ENCODE data around the gene PRKCB.
"Not testable (repeated sequence)": the region's sequence is repeated elsewhere in the genome, so short reads cannot be mapped to it uniquely, and the experiment has no call there.

The PRKCB gene

GRCh38 chr16:24023621-24024020 is 187.8 kb downstream of the PRKCB start:
- Histone ChIP-seq H3K27me3 (ENCODE audit: control insufficient read depth, insufficient read depth, low read length) (no peaks in the 10 kb centered on the region), H3K4me2 (ENCODE audit: low read length) (no peak overlapping the region), H3K79me2 (no peaks in the 10 kb centered on the region), H3K9me3 (ENCODE audit: control insufficient read depth, low read length) (no peaks in the 10 kb centered on the region), H3K4me1 (no peaks in the 10 kb centered on the region), H3K36me3 (ENCODE audit: control insufficient read depth, insufficient read depth, low read length) (no peaks in the 10 kb centered on the region), H2AFZ (no peak overlapping the region), H3K27ac (no peak overlapping the region), H3K4me3 (ENCODE audit: low read depth, low read length) (no peak overlapping the region), H3K9ac (no peak overlapping the region)
- TF ChIP-seq CTCF (IDR thresholded peaks at IDR 0.05) = no peak

DNA sequence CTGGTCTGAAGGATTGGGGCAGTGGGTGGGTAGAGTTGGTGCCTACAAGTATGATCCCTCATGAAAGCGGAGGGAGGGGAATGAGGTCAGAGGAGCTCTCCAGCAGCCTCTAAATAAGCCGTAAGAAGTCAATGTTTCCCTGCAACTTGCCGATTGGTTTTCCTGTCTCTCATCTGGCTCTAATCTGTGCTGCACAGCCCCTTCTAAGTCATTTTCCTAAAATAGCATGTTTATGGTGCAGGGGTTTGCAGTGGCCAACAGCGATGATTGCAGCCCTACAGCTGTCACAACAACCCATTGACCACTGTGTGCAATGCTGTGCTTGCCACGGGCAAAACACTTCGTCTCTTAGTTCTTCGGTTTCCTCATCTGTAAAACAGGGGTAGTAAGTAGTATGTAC is 189.2 kb downstream of the PRKCB start:
- no peaks in the 10 kb centered on the region for H3K4me1 ChIP-seq
- no peak overlapping the region for H3K4me2 ChIP-seq (ENCODE audit: low read length)
- no peak overlapping the region for H3K4me3 ChIP-seq (ENCODE audit: low read depth, low read length)
- no peak overlapping the region for H3K9ac ChIP-seq
- H2AFZ ChIP-seq = no peak overlapping the region
- no peaks in the 10 kb centered on the region for H3K36me3 ChIP-seq (ENCODE audit: control insufficient read depth, insufficient read depth, low read length)
- no peak overlapping the region for H3K27ac ChIP-seq
- no peaks in the 10 kb centered on the region for H3K27me3 ChIP-seq (ENCODE audit: control insufficient read depth, insufficient read depth, low read length)
- no peaks in the 10 kb centered on the region for H3K9me3 ChIP-seq (ENCODE audit: control insufficient read depth, low read length)
- no peak for TF ChIP-seq CTCF (IDR thresholded peaks at IDR 0.05)
- H3K79me2 ChIP-seq = no peaks in the 10 kb centered on the region

- no peak for TF ChIP-seq CTCF (IDR thresholded peaks at IDR 0.05)
- H3K4me2 ChIP-seq (ENCODE audit: low read length) = no peak overlapping the region
- H3K79me2 ChIP-seq = no peaks in the 10 kb centered on the region
- H3K9me3 ChIP-seq (ENCODE audit: control insufficient read depth, low read length) = no peaks in the 10 kb centered on the region
- H3K4me3 ChIP-seq (ENCODE audit: low read depth, low read length) = no peak overlapping the region
- H3K27me3 ChIP-seq (ENCODE audit: control insufficient read depth, insufficient read depth, low read length) = no peaks in the 10 kb centered on the region
- H2AFZ ChIP-seq = no peak overlapping the region
- no peaks in the 10 kb centered on the region for H3K36me3 ChIP-seq (ENCODE audit: control insufficient read depth, insufficient read depth, low read length)
- no peaks in the 10 kb centered on the region for H3K4me1 ChIP-seq
- H3K27ac ChIP-seq = no peak overlapping the region
- no peak overlapping the region for H3K9ac ChIP-seq
Observed at GRCh38 chr16:24027466-24027865, 191.7 kb downstream of the PRKCB start.

- not testable (repeated sequence) for H3K36me3 ChIP-seq (ENCODE audit: control insufficient read depth, insufficient read depth, low read length); H3K9me3 ChIP-seq (ENCODE audit: control insufficient read depth, low read length); H3K9ac ChIP-seq; H3K27ac ChIP-seq; H3K4me3 ChIP-seq (ENCODE audit: low read depth, low read length); H3K4me1 ChIP-seq; H3K79me2 ChIP-seq; H3K27me3 ChIP-seq (ENCODE audit: control insufficient read depth, insufficient read depth, low read length); H3K4me2 ChIP-seq (ENCODE audit: low read length); H2AFZ ChIP-seq
Observed at GRCh38 chr16:24029841-24030240, 194.1 kb downstream of the PRKCB start.

DNA sequence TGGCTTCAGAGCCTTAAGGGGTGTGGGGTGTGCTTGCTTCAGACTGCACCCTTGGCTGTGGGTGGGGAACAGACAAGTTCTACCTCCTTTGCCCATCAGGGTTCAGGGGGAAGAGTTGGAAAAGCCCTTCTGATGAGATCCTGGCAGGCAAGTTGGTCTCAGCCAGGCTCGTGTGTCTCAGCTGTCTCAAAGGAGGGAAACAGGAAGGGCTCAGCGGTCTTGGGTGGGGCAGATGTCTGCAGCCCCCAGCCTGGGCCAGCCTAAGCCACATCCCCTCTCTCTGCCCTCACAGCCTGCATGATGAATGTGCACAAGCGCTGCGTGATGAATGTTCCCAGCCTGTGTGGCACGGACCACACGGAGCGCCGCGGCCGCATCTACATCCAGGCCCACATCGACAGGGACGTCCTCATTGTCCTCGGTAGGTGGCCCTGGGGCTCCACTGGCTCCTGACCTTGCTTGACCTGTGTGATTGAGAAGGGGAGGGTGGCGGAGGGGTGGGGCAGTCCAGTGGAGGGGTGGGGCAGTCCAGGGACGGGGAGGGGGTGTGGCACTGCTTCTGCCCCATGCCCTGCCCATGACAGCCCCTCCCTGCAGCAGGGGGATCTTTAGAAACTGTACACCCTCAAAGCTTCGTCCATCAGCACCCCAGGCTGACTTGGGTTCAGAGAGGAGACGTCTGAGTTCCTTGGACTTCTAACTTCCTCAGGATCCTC is 199.5 kb downstream of the PRKCB start:
- no peak for TF ChIP-seq CTCF (IDR thresholded peaks at IDR 0.05)
- H3K4me2 ChIP-seq (ENCODE audit: low read length) = no peak overlapping the region
- no peaks in the 10 kb centered on the region for H3K36me3 ChIP-seq (ENCODE audit: control insufficient read depth, insufficient read depth, low read length)
- H3K27ac ChIP-seq = no peak overlapping the region
- no peaks in the 10 kb centered on the region for H3K27me3 ChIP-seq (ENCODE audit: control insufficient read depth, insufficient read depth, low read length)
- H3K9me3 ChIP-seq (ENCODE audit: control insufficient read depth, low read length) = no peaks in the 10 kb centered on the region
- H3K79me2 ChIP-seq = no peaks in the 10 kb centered on the region
- no peak overlapping the region for H3K4me3 ChIP-seq (ENCODE audit: low read depth, low read length)
- H3K4me1 ChIP-seq = no peaks in the 10 kb centered on the region
- no peak overlapping the region for H2AFZ ChIP-seq
- no peak overlapping the region for H3K9ac ChIP-seq

Data from parathyroid adenoma (tissue), 2 donors.